Mesenchymal stem cell (in vitro differentiated cells and primary cell): ENCODE data around the gene EPB42.
A peak's percentile ranks its signal among the peaks of the same experiment; 100 is the strongest.
"Not testable (repeated sequence)": the region's sequence is repeated elsewhere in the genome, so short reads cannot be mapped to it uniquely, and the experiment has no call there.

Source experiments
- DNase-seq: peaks from one replicate; pipeline ENCODE4 v3.0.0-alpha.2; 2013
- H2AFZ ChIP-seq: one replicate; pipeline ENCODE4 v1.6.1; 2013; ENCODE audit warnings: low read depth, mild to moderate bottlenecking, control low read depth, inconsistent platforms, low read length, moderate library complexity
- H2AK5ac ChIP-seq: 2 replicates; pipeline ENCODE4 v1.6.1; 2013; ENCODE audit warnings: low read length, moderate library complexity, mild to moderate bottlenecking, inconsistent platforms; ENCODE audit not compliant: severe bottlenecking
- H2BK120ac ChIP-seq: one replicate; pipeline ENCODE4 v1.6.1; 2013; ENCODE audit warnings: low read depth, mild to moderate bottlenecking, inconsistent platforms, low read length, moderate library complexity
- H2BK12ac ChIP-seq, 2 experiments: one replicate each; pipeline ENCODE4 v1.6.1; 2013; ENCODE audit warnings: inconsistent platforms in 2 of 2, low read length in 2 of 2, mild to moderate bottlenecking in 2 of 2, moderate library complexity in 2 of 2, control low read depth in 1 of 2
- H2BK15ac ChIP-seq: one replicate; pipeline ENCODE4 v1.6.1; 2013; ENCODE audit warnings: mild to moderate bottlenecking, low read depth, inconsistent platforms; ENCODE audit not compliant: poor library complexity, severe bottlenecking
- H2BK5ac ChIP-seq: 2 replicates; pipeline ENCODE4 v1.6.1; 2013; ENCODE audit warnings: low read depth, mild to moderate bottlenecking, low read length, control low read depth, inconsistent platforms; ENCODE audit not compliant: poor library complexity, severe bottlenecking
- H3K14ac ChIP-seq, 2 experiments: one replicate each; pipeline ENCODE4 v1.6.1; 2013; ENCODE audit warnings: inconsistent platforms in 2 of 2, low read length in 2 of 2, control low read depth in 1 of 2, mild to moderate bottlenecking in 1 of 2, moderate library complexity in 1 of 2
- H3K18ac ChIP-seq, 2 experiments: one replicate each; pipeline ENCODE4 v1.6.1; 2013; ENCODE audit warnings: inconsistent platforms in 2 of 2, low read length in 2 of 2, control low read depth in 1 of 2, low read depth in 1 of 2, mild to moderate bottlenecking in 1 of 2
- H3K23ac ChIP-seq, 2 experiments: one replicate each; pipeline ENCODE4 v1.6.1; 2013; ENCODE audit warnings: inconsistent platforms in 2 of 2, low read length in 2 of 2, mild to moderate bottlenecking in 2 of 2, moderate library complexity in 2 of 2, control low read depth in 1 of 2
- H3K27ac ChIP-seq: 2 replicates; pipeline ENCODE4 v1.5.1; 2013; ENCODE audit warnings: mild to moderate bottlenecking, moderate library complexity, low read length, control low read depth, inconsistent platforms; ENCODE audit not compliant: poor library complexity, severe bottlenecking
- H3K27me3 ChIP-seq, 2 experiments: 2 replicates each; pipeline versions ENCODE4 v1.6.1 to v1.7.0; 2013; ENCODE audit warnings: low read length in 2 of 2, mild to moderate bottlenecking in 2 of 2, moderate library complexity in 2 of 2, control low read depth in 1 of 2, inconsistent platforms in 1 of 2; ENCODE audit not compliant: control insufficient read depth in 1 of 2, insufficient read depth in 1 of 2
- H3K36me3 ChIP-seq, 2 experiments: 2 replicates each; pipeline versions ENCODE4 v1.6.1 to v1.7.0; 2013; ENCODE audit warnings: low read length in 2 of 2, control low read depth in 1 of 2, inconsistent platforms in 1 of 2, low read depth in 1 of 2, mild to moderate bottlenecking in 1 of 2; ENCODE audit not compliant: insufficient read depth in 2 of 2, control insufficient read depth in 1 of 2
- H3K4ac ChIP-seq, 2 experiments: one replicate each; pipeline ENCODE4 v1.6.1; 2013; ENCODE audit warnings: inconsistent platforms in 2 of 2, low read length in 2 of 2, mild to moderate bottlenecking in 2 of 2, moderate library complexity in 2 of 2, control low read depth in 1 of 2, low read depth in 1 of 2
- H3K4me1 ChIP-seq: 2 replicates; pipeline ENCODE4 v1.6.1; 2013; ENCODE audit warnings: low read depth, low read length, control low read depth; ENCODE audit not compliant: control insufficient read depth, insufficient read depth
- H3K4me2 ChIP-seq: 2 replicates; pipeline ENCODE4 v1.6.1; 2013; ENCODE audit warnings: low read length, mild to moderate bottlenecking, inconsistent platforms; ENCODE audit not compliant: poor library complexity, severe bottlenecking
- H3K4me3 ChIP-seq, 2 experiments: 2 replicates each; pipeline versions ENCODE4 v1.5.1 to v1.7.0; 2013; ENCODE audit warnings: low read length in 2 of 2, mild to moderate bottlenecking in 2 of 2, control low read depth in 1 of 2, low read depth in 1 of 2; ENCODE audit not compliant: insufficient read depth in 1 of 2
- H3K79me1 ChIP-seq: replicated peaks from 2 replicates; pipeline ENCODE4 v1.6.1; 2013; ENCODE audit warnings: mild to moderate bottlenecking, control low read depth, low read length, inconsistent platforms; ENCODE audit not compliant: poor library complexity, severe bottlenecking
- H3K9ac ChIP-seq: 2 replicates; pipeline ENCODE4 v1.7.0; 2013; ENCODE audit warnings: mild to moderate bottlenecking, low read length, moderate library complexity
- H3K9me3 ChIP-seq: 2 replicates; pipeline ENCODE4 v1.7.0; 2013; ENCODE audit warnings: mild to moderate bottlenecking, low read length; ENCODE audit not compliant: control insufficient read depth
- H4K8ac ChIP-seq: one replicate; pipeline ENCODE4 v1.6.1; 2013; ENCODE audit warnings: inconsistent platforms, mild to moderate bottlenecking, low read length, moderate library complexity
- H4K91ac ChIP-seq: one replicate; pipeline ENCODE4 v1.6.1; 2013; ENCODE audit warnings: mild to moderate bottlenecking, low read length, inconsistent platforms
- WGBS: methylation state at CpG from one replicate; pipeline ENCODE4 v1.1.7; 2013; ENCODE audit warnings: mixed read lengths; 5-methylcytosine and 5-hydroxymethylcytosine counted together

EPB42 gene

DNA sequence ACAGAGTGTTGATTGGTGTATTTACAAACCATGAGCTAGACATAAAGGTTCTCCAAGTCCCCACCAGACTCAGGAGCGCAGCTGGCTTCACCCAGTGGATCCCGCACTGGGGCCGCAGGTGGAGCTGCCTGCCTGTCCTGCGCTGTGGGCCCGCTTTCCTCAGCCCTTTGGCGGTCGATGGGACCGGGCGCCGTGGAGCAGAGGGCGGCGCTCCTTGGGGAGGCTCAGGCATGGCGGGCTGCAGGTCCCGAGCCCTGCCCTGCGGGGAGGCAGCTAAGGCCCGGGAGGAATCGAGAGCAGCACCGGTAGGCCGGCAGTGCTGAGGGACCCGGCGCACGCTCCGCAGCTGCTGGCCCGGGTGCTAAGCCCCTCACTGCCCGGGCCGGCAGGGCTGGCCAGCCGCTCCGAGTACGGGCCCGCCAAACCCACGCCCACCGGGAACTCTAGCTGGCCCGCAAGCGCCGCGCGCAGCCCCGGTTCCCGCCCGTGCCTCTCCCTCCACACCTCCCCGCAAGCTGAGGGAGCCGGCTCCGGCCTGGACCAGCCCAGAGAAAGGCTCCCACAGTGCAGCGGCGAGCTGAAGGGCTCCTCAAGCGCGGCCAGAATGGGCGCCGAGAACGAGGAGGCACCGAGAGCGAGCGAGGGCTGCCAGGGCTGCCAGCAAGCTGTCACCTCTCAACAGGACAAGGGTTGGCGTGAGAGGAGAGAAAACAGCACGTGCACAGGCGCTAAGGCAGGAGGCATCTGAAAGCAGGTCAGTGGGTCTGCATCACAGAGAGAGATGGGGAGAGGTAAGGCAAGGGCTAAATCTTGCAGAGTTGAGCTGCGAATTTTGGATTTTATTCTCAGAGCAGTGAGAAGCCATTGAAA lies 5.9 kb upstream of the EPB42 start:
- Histone ChIP-seq H3K4me1 (no peaks in the 10 kb centered on the region), H4K8ac (no peak overlapping the region), H3K4ac (no peak overlapping the region), H3K27me3 (peaks cover 15 to 22% of the 10 kb centered on the region in 2 experiments), H3K14ac (no peak overlapping the region), H3K4me2 (no peak overlapping the region), H3K79me1 (no peaks in the 10 kb centered on the region), H3K36me3 (no peaks in the 10 kb centered on the region), H2AFZ (no peak overlapping the region), H4K91ac (no peak overlapping the region), H3K27ac (no peak overlapping the region), H2BK12ac (no peak overlapping the region), H3K9me3 (no peaks in the 10 kb centered on the region), H3K9ac (no peak overlapping the region), H2BK15ac (no peak overlapping the region), H3K18ac (no peak overlapping the region), H3K23ac (no peak overlapping the region), H2BK120ac (no peak overlapping the region), H3K4me3 (no peak overlapping the region), H2BK5ac (no peak overlapping the region), H2AK5ac (no peak overlapping the region)
- WGBS: 96% methylated on average over 57 of the region's 57 CpGs
- no peak for DNase-seq

DNA sequence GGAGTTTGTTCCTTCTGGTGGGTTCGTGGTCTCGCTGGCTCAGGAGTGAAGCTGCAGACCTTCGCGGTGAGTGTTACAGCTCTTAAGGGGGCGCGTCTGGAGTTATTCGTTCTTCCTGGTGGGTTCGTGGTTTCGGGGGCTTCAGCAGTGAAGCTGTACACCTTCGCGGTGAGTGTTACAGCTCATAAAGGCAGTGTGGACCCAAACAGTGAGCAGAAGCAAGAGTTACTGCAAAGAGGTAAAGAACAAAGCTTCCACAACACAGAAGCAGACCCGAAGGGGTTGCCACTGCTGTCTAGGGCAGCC lies 5.1 kb upstream of the EPB42 start:
- not testable (repeated sequence) for H3K79me1 ChIP-seq, H3K27ac ChIP-seq, H3K9ac ChIP-seq, H2BK120ac ChIP-seq, H3K4me1 ChIP-seq, H2AFZ ChIP-seq, H3K36me3 ChIP-seq, H3K4me2 ChIP-seq, H2BK12ac ChIP-seq, H3K14ac ChIP-seq, H3K23ac ChIP-seq, H2BK5ac ChIP-seq, H3K4ac ChIP-seq, H2AK5ac ChIP-seq, H3K18ac ChIP-seq, H4K91ac ChIP-seq, H3K9me3 ChIP-seq, H2BK15ac ChIP-seq, H3K4me3 ChIP-seq, H4K8ac ChIP-seq, DNase-seq
- 97% methylated on average over 12 of the region's 12 CpGs for WGBS
- peaks cover 15 to 22% of the 10 kb centered on the region in 2 experiments for H3K27me3 ChIP-seq

DNA sequence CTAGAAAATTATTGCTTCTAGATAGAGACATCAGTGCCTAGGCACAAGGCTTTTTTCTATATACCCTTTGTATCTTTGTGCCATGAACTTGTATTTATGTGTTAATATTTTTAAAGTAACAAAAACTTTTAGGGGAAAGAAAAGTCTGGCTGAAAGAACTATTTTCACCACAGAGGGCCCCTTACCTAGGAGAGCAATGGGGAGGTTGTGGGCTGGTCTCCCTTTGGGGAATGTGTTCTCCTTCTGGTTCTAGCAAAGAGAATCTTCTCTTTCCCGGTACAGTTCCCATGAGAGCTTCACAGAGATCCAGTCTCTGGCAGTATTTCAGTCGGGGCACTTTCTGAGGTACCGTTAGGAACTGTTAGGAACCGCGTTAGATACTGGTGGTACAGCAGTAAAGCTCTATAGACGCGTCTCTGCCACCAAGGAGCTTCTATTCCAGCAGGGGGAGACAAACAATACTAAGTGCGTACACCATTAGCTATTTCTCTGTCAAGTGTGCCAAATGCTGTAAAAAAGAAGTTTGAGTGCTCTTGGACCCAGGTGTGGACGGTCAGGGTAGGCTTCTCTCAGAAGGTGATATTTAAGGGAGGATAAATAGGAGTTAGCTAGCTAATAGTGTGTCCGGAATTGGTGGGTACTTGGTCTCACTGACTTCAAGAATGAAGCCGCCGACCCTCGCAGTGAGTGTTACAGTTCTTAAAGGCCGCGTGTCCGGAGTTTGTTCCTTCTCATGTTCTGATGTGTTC lies 4.6 kb upstream of the EPB42 start:
- H3K4me1 ChIP-seq: no peaks in the 10 kb centered on the region
- H2BK15ac ChIP-seq: no peak overlapping the region
- H3K9me3 ChIP-seq: no peaks in the 10 kb centered on the region
- no peak overlapping the region for H3K4me3 ChIP-seq
- H3K27ac ChIP-seq: no peak overlapping the region
- no peak overlapping the region for H3K9ac ChIP-seq
- no peak overlapping the region for H3K18ac ChIP-seq
- H3K4me2 ChIP-seq: no peak overlapping the region
- H3K79me1 ChIP-seq: no peaks in the 10 kb centered on the region
- H3K14ac ChIP-seq: no peak overlapping the region
- no peak overlapping the region for H2BK12ac ChIP-seq
- H3K36me3 ChIP-seq: no peaks in the 10 kb centered on the region
- H3K27me3 ChIP-seq: peaks cover 15 to 22% of the 10 kb centered on the region in 2 experiments
- no peak overlapping the region for H3K4ac ChIP-seq
- DNase-seq: peak; percentile 68
- H2BK5ac ChIP-seq: no peak overlapping the region
- 52% methylated on average over 16 of the region's 16 CpGs for WGBS
- no peak overlapping the region for H4K8ac ChIP-seq
- H2AFZ ChIP-seq: no peak overlapping the region
- H3K23ac ChIP-seq: no peak overlapping the region
- H4K91ac ChIP-seq: no peak overlapping the region
- no peak overlapping the region for H2AK5ac ChIP-seq
- H2BK120ac ChIP-seq: no peak overlapping the region

DNA sequence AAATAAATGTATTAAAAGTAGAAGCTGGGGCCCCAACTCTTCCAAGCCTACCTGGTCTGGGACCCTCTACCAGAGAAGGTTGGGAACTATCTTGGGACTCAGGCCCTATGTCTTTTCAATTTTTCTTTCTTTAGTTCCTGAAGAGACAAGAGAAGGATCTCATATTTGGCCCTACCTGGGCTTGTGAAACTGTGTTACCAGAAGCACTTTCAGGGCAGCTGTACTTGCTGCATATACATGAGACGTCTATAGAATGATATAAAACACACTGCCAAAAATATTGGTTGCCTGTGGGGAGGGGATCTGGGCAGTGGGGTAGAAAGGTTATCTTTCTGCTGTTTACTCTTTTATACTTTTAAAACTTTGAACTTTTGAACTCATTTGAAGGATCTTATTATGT lies 604 bp upstream of the EPB42 start:
- Histone ChIP-seq H3K14ac (no peak overlapping the region), H3K4me1 (no peaks in the 10 kb centered on the region), H2AFZ (no peak overlapping the region), H2BK15ac (no peak overlapping the region), H3K4me3 (no peak overlapping the region), H3K79me1 (no peaks in the 10 kb centered on the region), H3K27ac (no peak overlapping the region), H3K23ac (no peak overlapping the region), H2BK12ac (no peak overlapping the region), H3K27me3 (peaks cover 15 to 30% of the 10 kb centered on the region in 2 experiments), H3K4me2 (no peak overlapping the region), H4K91ac (no peak overlapping the region), H3K4ac (no peak overlapping the region), H3K36me3 (no peaks in the 10 kb centered on the region), H3K18ac (no peak overlapping the region), H3K9me3 (no peaks in the 10 kb centered on the region), H2BK120ac (no peak overlapping the region), H4K8ac (no peak overlapping the region), H3K9ac (no peak overlapping the region), H2BK5ac (no peak overlapping the region), H2AK5ac (no peak overlapping the region)
- no CpG with 5 or more reads among the region's 1 CpG for WGBS
- no peak for DNase-seq
